B cell (primary cell): ENCODE measurements around the gene MED27.

ENCODE experiments used
- CTCF ChIP-seq: fragments of 200-600 bp; IDR thresholded peaks from one replicate; pipeline ENCODE4 v1.8.0; 2022; ENCODE audit warnings: antibody characterized with exemption, mild to moderate bottlenecking
- EZH2 ChIP-seq: IDR thresholded peaks from 2 replicates; pipeline ENCODE4 v1.6.1; 2012; ENCODE audit warnings: borderline replicate concordance, low read depth, mild to moderate bottlenecking, moderate library complexity, low read length; ENCODE audit not compliant: insufficient read depth, poor library complexity, severe bottlenecking

DNA sequence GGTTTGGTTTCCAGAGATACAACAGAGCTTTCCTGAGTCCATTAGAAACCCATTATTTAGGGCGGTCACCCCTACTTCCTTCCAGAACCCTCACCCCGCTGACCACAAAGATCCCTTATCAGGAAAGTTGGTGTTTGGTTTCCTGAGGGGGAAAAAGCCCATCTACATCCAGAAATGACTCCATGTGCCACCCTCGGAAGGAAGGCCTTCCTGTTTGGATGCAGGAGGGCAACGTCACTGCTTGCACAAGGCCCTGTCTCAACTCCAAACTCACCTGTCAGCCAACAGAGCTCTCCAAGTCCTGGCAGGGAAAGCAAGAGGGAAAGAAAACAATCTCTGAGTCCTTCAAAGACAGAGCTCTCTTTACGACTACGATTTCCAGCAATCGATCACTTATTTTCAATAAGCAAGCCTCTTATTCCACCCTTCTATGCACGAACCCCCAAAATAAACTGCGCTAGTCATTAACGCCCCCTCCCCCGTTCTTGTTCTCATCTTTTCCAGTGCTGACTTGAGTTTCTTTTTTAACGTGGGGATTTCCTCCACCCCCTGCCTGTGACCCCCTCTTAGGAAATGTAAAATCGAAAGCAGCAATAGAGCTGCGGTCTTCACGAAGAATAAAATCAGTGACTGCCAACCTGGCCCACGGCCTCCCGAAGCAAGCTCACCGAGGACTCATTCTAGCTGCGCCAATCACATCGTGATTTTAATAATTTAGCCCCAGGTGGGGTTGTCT is 46.4 kb upstream of the MED27 start:
- TF ChIP-seq CTCF = no peak
- TF ChIP-seq EZH2 = no peak
